GM18517 (cell line): ENCODE measurements around the gene DDX60.
"Not testable (repeated sequence)": the region's sequence is repeated elsewhere in the genome, so short reads cannot be mapped to it uniquely, and the experiment has no call there.

Experiments
- ATAC-seq: cut with Tn5 transposase; IDR thresholded peaks from one replicate; pipeline ENCODE4 v1.9.1; 2021; ENCODE audit warnings: mild to moderate bottlenecking, moderate library complexity; ENCODE audit not compliant: unreplicated experiment

The DDX60 gene

DNA sequence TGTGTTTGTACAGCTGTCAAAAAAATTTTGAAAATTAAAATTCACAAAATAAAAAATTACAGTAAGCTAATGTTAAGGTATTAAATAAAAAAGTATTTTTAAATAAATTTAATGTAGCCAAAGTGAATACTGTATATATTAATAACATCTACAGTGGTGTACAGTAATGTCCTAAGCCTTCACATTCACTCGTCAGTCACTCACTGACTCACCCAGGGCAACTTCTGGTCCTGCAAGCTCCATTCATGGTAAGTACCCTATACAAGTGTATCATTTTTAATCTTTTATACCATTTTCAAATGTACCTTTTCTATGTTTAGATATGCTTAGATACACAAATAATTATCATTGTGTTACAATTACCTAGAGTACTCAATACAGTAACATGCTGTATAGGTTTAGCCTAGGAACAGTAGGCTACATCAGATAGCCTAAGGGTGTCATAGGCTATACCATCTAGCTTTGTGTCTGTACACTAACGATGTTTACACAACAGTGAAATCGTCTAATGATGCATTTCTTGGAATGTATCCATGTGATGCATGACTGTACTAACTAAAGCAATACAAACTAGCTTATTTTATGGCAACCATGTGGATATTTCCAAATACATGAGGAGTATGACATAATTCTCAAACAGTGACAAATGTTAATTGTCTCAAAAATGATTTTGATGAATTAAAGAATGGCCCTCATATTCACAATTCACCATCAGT lies 13.7 kb downstream of the DDX60 start:
- ATAC-seq, result no peak

DNA sequence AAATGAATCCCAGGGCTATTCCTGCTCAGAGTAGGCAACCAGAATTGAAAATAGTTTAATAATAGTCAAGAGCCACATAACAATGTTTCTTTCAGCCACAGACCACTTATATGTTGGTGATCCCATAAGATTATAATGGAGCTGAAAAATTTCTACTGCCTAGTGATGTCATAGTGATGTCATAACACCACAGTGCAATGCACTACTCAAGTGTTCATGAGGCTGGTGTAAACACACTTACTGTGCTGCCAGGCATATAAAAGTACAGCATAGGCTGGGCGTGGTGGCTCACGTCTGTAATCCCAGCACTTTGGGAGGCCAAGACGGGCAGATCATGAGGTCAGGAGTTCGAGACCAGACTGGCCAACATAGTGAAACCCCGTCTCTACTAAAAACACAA lies 15.1 kb downstream of the DDX60 start:
- not testable (repeated sequence) for ATAC-seq

DNA sequence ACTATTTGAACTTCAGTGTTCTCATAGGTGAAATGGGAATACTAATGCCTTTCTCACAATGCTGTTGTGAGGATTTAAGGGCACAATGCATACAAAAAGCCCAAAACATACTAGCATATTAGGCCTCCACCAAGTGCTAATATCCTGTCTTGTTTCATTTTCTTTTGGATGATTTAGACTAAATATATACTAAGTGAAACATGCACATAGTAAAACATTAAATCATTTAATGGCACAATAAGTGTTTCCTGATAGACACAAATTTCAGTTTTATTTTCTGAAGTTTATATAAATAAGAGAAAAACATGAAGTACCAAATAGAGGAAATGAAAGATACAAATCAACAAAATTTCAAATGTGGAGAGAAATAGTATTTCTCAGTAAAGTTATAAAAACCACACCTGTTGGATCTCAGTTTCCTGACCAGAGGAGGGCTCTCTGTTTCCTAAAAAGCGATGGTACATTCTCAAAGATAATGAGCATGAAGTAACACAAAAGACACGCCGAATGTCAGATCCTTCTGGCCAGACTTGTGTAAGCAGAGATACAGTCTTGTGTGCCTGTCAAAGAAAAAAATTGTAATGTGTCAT lies 25.1 kb downstream of the DDX60 start:
- ATAC-seq, result peak; percentile 75

DNA sequence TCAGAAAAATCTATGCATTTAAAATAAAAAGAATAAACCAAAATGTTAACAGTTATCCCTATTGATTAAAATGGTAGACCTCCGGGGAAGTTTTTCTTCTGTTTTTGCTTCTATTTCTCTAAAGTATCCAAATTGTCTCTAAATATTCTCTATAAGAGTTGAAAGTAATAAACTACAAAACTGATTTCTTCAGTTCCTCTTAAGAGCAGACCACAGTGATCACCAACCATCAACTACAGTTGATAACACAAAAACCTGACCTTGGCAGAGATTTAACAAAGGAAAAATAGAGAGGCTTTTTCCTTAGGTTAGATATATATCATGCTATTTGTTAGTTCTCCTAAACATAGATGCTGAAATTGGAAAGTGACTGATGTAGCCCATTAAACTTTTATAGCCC lies 27.3 kb downstream of the DDX60 start:
- no peak for ATAC-seq

DNA sequence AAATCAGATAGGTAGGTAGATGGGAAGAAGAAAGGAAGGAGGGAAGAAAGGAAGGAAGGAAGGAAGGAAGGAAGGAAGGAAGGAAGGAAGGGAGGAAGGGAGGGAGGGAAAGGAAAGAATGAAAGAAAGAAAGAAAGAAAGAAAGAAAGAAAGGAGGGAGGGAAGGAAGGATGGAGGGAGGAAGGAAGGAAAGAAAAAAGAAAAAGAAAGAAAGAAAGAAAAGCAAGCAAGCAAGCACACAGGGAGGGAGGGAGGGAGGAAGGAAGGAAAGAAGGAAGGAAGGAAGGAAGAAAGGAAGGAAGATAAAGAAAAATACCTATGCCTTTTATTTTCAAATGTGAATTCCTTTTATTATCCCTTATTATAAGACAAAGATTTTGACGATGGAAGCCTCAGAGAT lies 32.7 kb downstream of the DDX60 start:
- not testable (repeated sequence) for ATAC-seq

DNA sequence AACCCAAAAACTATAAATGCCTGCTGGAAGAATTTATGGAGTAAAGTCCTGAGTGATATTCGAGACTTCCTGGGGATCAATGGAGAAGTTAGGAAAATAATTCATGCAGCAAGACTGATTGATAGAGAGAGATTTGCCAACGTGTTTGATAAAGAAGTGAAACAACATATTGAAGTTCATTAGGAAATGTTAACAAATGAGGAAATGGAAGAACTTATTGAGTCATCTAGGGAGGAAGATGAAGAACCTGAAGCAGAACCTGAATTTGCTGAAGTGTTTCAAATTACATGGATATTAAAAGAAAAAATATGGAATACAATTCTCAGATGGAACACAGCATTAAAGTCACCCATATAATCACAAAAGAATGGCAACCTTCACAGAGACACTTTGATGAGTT lies 39.0 kb downstream of the DDX60 start:
- ATAC-seq, result no peak

DNA sequence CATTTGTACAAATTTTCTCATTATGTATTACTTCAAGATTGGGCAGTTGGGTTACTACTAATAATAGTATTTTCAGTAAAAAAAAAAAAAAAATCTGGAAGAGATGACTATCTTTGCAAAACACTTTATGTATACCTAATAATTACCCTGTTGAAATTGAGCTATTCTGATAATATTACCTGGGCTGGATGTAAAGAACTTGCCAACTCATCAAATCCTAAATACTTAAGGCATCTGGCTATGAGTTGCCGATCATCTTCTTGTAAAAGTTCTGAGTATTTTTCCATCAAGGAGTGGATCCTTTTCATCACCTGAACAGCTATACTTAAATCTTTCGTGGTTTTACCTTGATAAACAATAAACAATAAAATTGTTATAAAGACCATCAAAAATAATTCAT lies 42.7 kb downstream of the DDX60 start:
- ATAC-seq, result no peak

DNA sequence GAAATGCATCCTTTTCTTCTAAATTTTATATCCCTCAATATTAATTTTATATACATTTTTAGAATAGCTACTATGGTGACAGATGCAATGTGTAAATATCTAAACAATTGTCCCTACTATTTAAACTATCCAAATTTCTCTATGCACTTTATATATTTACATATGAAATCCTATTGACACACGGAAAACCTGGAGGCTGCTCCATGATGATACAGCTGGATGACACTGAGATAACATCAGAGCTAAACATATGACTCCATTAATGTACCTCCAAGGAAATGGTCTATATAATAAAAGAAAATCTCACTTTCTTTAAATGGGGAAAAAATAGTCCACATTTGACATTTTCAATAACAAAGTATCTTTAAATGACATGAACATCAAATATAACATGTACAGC lies 43.7 kb downstream of the DDX60 start:
- no peak for ATAC-seq

DNA sequence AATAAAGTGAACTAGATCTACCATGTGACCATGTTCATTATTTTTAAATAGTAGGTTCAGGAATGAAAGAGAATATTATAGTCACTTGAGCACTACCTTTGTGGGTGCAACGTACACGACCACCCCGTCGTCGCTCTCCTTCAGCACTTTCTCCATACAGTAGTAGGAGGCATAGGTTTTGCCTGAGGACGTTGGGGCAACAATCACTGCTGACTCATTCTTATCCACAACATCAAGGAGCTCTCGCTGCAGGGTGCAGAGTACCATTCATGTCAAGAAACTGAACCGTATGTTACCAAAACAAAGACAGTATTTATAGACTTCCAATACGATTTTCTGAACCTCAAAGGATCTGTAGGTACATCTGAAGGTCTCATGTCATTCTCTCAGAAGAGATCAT lies 44.7 kb downstream of the DDX60 start:
- ATAC-seq, result no peak

DNA sequence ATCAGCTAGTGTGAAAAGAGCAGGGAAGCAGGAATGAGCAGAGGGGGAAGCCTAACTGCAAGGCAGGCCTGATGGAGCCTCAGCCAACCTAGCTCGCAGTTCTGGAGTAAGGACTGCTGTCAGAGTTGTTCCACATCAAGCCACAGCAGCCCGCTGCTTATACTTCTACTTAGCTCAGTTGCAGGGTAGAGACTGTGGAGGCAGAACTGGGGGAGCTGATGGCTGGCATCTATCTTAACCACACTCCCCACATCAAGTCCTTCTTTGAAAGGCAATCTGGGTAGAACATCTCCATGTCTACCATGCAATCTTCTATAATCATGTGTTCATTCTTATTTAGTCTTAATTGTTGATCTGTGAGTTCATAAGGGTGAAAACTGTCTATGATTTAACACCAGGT lies 46.1 kb downstream of the DDX60 start:
- no peak for ATAC-seq

DNA sequence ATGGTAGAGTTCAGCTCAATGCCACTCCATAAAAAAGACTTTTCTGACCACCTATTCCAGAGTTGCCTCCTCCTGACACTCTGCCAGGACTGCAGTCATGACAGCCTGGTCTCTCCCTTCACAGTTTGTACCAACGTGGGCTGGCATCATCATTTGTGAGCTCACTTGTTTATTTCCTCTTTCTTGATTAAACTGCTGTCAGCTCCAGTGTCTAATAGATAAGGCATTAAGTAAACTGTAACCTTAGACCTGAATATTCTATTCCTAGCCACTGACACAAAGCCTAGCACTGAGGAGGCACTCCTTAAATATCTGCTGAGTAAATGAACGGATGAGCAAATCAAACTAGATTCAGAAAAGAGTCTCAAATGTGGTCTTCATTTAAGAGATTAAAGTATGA lies 48.7 kb downstream of the DDX60 start:
- no peak for ATAC-seq

DNA sequence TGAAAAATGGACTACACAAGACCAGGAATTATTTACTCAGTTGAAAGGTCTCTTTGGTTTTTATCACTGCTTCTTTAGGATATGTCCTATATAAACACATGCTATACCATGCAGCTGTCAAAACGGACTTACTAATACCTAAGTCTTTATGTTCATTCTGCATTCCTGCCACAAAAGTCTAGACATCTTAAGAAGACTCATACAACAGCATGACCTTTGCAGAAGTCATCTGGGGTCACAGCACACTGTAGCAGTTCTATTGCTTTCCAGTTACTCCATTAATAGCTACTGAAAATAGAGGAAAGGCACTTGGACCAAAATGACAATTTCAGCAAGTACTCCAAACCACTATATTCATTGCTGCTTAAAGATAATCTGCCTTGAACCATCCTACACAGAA lies 53.2 kb downstream of the DDX60 start:
- ATAC-seq, result no peak

DNA sequence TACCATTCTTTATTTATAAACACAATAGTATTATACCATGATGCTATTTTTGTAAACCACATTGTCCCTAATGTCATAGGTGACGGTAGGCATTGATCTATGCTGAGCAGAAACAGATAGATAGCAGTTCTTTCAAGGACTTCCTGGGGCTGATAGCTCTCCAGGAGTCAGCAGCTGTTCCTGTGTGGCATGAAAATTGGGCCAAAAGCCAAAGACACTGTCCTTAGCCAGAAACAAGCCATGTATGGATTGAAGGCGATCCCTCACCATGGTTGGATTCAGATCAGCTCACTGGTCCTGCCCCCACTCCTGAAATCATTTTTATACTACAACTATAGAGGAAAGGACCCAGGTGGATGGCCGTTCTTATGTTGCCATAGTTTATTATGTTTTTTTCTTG lies 53.6 kb downstream of the DDX60 start:
- no peak for ATAC-seq

DNA sequence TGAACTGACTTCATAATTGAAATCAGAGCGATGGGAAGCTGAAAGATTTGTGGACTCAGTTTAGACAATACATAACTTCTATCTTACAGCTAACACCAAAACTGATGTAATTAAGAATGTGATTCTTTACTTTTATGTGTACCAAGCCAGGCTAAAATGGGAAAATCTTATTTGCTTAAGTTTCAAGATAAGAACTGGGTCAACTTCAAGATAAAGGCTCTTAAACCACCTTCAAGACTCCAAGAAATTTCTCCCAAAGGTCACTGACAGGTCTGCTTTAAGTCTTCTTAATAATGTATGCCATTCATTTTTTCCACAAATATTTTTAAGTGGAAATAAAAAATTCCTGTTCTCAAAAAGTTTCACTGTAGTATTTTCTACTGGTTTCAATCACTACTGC lies 55.5 kb downstream of the DDX60 start:
- no peak for ATAC-seq

DNA sequence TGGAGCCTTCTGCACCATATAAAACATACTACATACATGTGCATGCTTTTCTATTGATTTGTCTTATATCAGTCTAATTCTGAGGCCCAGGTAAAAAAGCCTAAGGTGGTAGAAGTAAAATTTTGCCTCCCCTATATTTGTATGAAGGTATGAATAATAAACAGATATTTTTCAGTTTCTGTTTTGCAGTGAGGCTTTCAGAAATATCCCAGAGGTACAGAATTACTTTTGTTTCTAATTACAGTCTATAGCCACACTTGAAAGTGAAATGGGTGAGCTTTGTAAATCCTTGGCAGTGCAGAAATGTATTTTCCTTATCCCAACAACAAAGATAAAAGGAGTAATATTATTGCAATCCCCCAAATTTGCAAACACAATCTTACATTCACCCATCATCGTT lies 59.5 kb downstream of the DDX60 start:
- ATAC-seq, result no peak

DNA sequence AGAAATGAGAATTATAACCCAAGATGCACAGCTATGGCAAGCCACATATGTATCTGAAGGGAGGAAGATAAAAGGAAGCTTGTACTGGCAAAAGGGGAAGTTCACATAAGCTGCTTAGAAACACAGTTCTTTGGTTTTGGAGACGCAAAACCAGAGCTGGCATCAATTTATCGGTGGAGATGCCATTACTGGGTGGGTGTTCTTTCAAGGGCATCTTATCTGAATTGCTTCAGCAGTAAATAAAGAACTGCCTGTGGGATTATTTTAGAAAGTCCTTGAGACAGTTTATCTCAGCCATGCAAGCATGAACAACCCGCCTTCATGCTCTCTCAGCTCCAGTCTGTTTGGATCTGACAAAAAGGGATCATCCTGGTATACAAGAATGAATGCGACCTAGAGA lies 60.8 kb downstream of the DDX60 start:
- no peak for ATAC-seq

DNA sequence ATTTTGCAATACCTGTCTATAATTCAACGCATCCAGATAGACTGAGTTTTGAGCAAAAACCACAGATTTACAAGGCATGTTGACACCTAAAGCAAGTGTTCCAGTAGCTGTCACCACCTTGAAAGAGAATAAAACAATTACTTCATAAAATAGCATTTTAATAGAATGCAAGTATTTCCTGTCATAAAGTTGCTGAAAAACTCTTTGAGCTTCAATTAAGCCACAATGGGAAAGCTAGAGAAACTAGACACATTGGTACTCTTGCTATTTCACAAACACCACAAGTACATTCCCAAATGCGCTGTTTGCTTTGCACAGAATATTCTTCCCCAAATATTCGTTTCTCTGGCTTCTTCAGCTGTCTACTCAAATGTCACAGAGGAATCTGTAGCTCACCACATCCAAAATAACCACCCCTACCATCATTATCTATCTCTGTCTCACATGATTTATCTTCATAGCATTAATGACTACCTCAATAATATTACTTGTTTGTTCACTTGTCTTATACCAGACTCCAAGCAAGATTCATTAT lies 70.3 kb downstream of the DDX60 start:
- no peak for ATAC-seq

DNA sequence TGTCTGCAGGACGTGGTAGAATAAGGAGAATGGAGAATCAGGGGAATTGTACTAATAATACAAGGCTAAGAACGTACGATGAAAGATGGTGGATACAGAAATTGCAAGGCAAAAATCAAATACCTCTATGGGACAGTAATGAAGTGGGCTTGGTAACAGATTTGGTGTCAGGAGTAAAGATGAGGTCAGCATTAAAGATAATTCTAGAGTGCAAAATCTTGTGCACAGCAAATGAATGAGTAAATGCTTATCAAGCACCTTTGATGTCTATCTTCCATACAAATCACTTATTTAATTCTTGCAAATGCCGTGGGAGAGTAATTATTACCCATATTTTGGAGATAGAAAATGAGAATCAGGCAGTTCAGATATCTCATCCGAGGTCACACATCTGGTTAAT lies 70.9 kb downstream of the DDX60 start:
- no peak for ATAC-seq

DNA sequence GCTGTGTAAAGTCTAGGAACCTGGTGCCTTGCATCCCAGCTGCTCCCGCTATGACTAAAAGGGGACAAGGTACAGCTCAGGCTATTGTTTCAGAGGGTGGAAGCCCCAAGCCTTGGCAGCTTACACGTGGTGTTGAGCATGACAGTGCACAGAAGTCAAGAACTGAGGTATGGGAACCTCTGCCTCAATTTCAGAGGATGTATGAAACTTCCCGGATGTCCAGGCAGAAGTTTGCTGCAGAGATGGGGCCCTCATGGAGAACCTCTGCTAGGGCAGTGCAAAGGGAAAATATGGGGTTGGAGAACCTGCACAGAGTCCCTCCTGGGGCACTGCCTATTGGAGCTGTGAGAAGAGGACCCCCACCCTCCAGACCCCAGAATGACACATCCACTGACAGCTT lies 76.6 kb downstream of the DDX60 start:
- no peak for ATAC-seq

DNA sequence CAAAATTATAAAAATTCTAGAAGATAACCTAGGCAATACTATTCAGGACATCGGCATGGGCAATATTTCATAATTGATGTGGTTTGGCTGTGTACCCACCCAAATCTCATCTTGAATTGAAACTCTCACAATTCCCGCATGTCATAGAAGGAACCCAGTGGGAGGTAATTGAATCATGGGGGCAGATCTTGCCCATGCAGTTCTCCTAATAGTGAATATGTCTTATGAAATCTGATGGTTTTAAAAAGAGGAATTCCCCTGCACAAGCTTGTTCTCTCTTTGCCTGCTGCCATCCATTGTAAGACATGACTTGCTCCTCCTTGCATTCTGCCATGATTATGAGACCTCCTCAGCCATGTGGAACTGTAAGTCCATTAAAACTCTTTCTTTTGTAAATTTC lies 77.7 kb downstream of the DDX60 start:
- no peak for ATAC-seq

DNA sequence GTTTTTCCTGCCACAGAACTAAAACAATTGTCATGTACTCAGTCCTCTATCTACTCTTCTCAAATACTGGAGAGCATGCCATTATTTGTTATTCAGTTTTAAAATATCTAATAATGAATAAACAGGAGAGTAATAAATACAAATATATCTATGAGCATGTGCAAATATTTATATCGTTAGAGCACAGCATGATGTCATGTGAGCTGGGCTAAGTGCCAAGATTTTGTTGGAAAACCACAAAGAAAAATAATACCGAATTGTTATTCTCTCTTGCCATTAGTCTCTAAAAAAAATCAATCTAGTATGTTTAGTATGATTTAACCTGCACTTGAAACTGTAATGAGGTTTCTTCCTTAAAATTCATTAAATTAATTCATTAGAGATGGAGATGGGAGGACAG lies 97.3 kb downstream of the DDX60 start:
- no peak for ATAC-seq

DNA sequence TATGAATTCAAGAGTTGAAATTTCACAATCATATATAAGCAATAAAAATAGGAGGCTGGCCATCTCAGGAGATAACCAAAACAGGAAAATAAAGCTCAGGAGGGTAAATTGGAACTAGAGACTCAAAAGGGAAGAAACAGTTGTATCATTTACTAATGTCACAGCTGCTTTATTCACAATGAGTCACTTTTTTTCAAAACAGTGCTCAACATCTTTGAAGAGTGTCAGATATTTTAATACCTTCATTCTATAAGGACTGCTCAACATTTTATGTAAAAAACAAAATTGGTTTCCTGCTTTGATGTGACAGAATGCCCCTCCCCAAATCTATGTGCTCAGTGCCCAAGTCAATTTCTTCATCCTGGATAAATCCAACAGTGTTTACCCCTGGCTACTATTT lies 97.7 kb downstream of the DDX60 start:
- no peak for ATAC-seq

DNA sequence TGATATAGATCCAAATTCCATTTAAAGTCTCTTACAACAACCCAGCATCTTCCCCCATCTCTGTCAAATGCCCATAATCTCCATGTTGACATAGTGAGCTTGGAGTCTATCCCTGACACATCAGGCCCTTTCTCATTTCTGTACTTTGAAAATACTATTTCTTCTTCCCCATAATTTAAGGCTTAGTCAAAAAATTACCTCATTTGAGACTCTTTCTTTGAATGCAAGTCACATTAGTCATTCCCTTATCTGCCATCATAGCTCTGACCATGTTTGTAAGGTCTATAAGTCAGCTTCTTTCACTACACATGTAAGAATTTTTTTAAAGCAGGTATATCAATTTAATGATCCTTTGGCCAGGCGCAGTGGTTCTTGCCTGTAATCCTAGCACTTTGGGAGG lies 99.9 kb downstream of the DDX60 start:
- ATAC-seq, result no peak
